Upper lobe of left lung (tissue), 4 donors: ENCODE data around the gene TOMM40.

ENCODE experiments used
- CTCF ChIP-seq, 6 experiments: fragments of 450-650 bp in 4 of 6; fragments of 200-600 bp in 2 of 6; sonication (generic) in 2 of 6; IDR thresholded peaks; one replicate each; pipeline ENCODE4 v1.5.1; 2016 to 2019; ENCODE audit warnings: antibody characterized with exemption in 6 of 6
- EP300 ChIP-seq, 4 donors: sonication (generic); formaldehyde crosslinking; IDR thresholded peaks; one replicate each; pipeline ENCODE4 v1.5.1; 2017; ENCODE audit warnings: antibody characterized with exemption in 4 of 4, control low read depth in 2 of 4
- POLR2A ChIP-seq, 4 donors: fragments of 450-650 bp; IDR thresholded peaks; one replicate each; pipeline ENCODE4 v1.5.1; 2016 to 2017; ENCODE audit warnings: antibody characterized with exemption in 4 of 4, mild to moderate bottlenecking in 2 of 4
- POLR2AphosphoS5 ChIP-seq, 2 donors: sonication (generic); formaldehyde crosslinking; IDR thresholded peaks; one replicate each; pipeline ENCODE4 v1.5.1; 2017; ENCODE audit warnings: antibody characterized with exemption in 2 of 2

- TF ChIP-seq EP300 (IDR thresholded peaks at IDR 0.05), result no peak
- no peak for TF ChIP-seq CTCF (IDR thresholded peaks at IDR 0.05)
- TF ChIP-seq POLR2AphosphoS5 (IDR thresholded peaks at IDR 0.05), result no peak
- TF ChIP-seq POLR2A (IDR thresholded peaks at IDR 0.05), result no peak
Measured at GRCh38 chr19:44912854-44913253, 21.8 kb downstream of the TOMM40 start.
